Stimulated activated CD4-positive, alpha-beta T cell treated with anti-CD3 and anti-CD28 coated beads, TNF-alpha, amount 100 ng/mL, for 48 hours (primary cell): ENCODE data around the gene TMEM135.
"Not testable (repeated sequence)": the region's sequence is repeated elsewhere in the genome, so short reads cannot be mapped to it uniquely, and the experiment has no call there.

Experiments
- DNase-seq, 3 donors: peaks; one replicate each; pipeline ENCODE4 v3.0.0-alpha.2; 2020; ENCODE audit warnings: low read depth in 3 of 3

The TMEM135 gene

DNA sequence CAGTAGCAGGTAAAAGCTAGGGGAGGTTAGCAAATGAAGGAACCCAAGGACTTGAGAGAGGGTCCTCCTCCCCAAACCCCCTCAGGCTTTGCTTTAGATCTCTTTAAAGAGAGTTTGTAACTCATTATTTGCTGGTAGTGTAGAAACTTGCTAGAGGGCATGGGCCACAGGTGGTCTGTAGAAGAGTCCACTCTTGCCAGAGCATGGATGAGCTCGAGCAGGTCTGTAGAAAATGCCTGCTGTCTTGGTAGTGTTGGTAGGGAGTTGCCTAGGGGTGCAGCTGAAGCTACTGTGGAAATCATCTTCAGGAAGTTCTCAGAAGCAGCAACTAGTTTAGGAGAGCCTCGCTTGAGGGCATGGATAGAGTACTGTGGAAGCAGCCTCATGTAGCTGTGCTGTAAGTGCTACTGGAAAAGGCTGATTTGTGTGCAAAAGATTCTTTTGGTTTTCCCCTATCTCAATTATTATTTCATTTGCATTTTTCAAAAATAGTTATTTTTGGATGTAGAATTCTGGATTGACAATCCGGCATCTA, 104.3 kb downstream of the TMEM135 start:
- no peak for DNase-seq

DNA sequence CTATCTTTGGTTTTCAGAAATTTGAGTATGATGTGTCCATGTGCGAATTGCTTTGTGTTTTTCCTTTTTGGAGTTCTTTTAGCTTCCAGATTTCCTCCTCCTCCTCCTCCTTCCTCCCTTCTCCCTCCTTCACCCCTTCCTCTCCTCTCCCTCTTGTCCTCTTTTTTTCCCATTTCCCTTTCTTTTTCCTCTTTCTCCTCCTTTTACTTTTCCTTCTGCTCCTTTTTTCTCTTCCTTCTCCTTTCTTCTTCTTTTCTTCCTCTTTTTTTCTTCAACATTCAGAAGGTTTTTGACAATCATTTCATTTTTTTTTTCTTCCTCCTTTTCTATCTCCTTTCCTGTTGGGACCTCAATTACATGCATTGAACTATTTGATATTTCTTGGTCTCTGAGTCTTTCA, 104.9 kb downstream of the TMEM135 start:
- DNase-seq: no peak

DNA sequence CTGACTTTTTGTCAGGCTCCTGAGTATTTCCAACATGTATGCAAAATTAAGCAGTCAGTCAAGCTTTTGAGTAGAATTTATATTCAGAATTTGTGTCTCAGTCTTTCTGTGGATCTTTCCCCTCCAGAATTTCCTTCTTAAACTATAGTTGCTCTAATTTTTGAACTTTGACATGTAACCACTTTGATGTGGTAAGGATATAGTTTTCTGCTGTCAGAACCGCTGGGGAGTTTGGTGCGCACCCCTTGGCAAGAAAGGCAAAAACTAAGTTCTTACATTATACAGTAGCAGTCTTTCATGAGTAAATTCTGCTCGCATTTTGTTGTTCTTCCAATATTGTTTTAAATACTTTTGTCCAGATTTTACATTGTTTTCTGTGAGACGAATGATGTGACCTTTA, 105.9 kb downstream of the TMEM135 start:
- DNase-seq: no peak

DNA sequence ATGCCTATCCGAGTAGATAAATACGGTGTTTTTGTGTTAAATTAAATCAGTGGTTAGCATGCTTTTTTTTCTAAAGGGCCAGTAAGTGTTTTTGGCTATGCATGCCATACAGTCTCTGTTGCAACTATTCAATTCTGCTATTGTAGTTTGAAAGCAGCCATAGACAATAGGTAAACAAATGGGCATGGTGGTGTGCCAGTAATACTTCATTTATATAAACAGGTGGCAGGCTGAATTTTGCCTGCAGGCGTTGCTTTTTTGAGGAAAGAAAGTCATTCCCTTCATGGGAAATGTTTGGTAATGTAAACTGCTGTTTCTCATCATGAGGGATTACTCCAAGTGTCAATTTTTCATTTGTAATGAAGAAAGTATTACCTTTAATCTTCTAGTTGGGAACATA, 106.5 kb downstream of the TMEM135 start:
- no peak for DNase-seq

DNA sequence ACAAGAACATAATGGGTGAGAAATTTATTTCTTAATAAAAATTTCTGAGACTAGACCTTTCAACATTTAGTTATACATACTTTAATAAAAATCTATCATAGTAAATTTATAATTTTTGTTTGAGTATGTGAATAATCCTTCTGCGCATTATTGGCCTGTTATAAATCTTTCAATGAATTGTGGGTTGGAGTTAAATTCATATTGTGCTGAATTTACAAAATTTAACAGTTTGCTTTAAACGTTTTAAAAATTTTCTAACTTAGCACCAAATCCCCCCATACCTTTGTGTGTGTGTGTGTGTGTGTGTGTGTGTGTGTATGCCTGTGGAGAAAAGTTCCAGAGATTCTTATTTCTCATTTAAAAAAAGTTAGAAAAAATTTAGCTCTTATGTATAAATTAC, 111.0 kb downstream of the TMEM135 start:
- no peak for DNase-seq

DNA sequence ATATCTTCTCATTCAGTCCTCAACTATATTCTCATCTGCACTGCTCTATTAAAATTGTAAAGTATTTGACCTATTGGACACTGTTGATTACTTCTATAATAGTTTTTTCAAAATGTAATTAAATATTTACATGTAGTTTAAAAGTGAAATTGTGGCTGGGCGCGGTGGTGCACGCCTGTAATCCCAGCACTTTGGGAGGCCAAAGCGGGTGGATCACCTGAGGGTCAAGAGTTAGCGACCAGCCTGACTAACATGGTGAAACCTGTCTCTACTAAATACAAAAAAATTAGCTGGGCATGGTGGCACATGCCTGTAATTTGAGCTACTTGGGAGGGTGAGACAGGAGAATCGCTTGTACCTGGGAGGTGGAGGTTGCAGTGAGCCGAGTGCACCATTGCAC, 112.0 kb downstream of the TMEM135 start:
- DNase-seq: not testable (repeated sequence)

DNA sequence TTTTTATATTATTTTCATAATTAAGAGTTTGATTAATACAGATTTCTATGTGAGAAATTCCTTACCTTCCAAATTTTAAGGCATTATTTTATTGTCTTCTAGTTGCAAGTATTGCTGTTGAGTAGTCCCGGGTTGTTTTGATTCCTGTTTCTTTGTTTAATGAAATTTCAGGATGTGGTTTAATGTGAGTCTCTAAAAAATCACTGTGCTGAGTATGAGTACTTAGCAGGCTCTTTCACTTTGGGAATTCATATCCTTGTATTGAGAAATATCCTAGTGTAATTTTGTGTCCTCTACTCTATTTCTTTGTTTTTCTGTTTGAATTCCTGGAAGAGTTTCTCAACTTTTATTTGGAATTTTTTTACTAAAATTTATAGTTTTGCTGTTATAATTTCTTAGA, 113.2 kb downstream of the TMEM135 start:
- no peak for DNase-seq

DNA sequence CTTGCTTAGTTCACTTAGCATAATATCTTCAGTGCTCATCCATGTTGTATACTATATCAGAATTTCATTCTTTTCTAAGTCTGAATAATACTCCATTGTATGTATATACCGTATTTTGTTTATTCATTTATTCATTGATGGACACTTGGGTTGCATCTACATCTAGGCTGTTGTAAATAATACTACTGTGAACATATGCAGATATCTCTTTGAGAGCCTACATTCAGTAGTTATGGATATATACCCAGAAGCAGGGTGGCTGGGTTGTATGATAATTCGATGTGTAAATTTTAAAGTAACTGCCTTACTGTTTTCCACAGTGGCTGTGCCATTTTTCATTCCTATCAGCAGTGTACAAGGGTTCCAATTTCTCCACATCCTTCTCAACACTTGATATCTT, 116.5 kb downstream of the TMEM135 start:
- no peak for DNase-seq

DNA sequence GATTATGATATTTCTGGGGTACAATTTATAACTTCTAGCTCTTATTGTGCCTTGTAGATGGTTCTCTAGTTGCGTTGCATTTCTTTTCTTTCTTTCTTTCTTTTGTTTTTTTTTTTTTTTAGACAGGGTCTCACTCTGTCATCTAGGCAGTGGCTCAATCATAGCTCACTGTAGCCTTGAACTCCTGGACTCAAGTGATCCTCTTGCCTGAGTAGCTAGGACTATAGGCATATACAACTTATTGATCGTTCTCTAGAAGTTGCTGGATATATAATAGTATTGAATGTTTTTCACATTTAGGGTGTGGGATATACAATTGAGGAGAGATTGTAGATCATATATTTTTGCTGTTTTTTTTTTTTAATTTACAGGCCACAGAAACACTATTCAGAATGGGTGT, 119.2 kb downstream of the TMEM135 start:
- DNase-seq: no peak

DNA sequence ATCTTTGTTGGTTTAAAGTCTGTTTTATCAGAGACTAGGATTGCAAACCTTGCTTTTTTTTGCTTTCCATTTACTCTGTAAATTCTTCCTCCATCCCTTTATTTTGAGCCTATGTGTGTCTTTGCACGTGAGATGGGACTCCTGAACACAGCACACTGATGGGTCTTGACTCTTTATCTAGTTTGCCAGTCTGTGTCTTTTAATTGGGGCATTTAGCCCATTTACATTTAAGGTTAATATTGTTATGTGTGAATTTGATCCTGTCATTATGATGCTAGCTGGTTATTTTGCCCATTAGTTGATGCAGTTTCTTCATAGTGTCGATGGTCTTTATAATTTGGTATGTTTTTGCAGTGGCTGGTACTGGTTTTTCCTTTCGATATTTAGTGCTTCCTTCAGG, 131.3 kb downstream of the TMEM135 start:
- not testable (repeated sequence) for DNase-seq

DNA sequence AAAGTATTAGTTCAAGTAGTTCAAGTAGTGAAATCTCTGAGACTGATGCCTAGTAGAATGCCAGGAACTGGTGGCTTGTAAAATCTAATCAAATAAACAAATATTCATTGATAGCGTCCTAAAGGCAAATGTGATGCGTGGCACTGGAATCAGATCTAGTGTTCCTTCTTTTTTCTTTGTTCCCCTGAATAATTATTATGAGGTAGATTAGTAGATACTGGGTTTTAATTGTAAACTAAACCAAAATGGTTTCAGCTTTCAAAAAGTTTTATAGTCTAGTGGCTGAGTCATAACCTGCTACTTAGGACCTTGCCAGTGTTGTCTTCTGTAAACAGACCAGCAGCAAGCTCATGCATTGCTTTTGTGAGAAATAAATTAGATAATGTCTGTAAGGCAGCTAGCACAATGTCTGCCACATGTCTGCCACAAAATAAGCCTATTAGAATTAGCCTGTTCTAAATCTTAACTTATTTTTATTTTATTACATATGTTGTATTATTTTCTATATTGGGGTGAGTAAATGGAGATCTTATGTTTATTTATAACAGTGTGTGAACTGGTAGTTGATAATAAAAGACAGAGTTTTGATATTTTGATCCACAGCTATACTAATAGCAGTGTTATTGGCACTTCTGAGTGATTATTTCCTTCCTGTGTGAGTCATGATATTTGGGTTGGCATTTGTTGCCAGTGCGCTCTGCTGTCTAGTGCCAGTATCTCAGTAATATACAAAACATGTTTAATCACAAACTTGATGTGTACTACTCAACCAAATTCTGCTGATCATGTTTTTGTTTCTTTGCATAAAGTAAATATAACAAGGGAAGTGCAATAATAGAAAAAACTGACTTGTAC, 135.7 kb downstream of the TMEM135 start:
- no peak for DNase-seq

DNA sequence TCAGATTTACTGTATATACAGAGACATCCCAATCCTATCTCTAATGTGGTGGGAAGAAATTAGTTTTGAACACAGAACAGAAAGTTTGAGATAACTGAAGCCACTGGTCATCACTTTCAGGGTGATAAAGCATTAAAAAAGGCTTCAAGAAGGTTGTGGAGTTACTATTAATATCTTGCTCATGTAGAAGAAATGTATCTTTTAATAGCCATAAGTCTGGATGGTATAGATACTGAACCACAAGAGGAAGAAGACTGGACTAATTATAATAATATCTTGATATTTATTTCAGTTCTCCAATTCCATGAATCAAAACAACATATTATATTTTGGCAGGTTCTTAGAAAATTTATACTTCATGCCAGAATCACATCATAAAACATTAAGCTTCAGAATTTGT, 137.1 kb downstream of the TMEM135 start:
- no peak for DNase-seq

DNA sequence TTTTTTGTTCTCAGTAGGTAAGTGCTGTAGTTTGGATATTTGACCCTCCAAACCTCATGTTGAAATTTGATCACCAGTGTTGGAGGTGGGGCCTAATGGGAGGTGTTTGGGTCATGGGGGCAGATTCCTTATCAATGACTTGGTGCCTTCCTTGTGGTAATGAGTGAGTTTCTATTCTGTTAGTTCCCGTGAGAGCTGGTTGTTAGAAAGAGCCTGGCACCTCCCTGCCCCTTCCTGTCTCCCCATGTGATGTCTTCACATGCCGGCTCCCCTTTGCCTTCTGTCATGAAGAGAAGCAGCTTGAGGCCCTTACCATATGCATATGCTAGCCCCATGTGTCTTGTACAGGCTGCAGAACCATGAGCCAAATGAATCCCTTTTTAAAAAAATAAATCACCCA, 138.3 kb downstream of the TMEM135 start:
- no peak for DNase-seq

DNA sequence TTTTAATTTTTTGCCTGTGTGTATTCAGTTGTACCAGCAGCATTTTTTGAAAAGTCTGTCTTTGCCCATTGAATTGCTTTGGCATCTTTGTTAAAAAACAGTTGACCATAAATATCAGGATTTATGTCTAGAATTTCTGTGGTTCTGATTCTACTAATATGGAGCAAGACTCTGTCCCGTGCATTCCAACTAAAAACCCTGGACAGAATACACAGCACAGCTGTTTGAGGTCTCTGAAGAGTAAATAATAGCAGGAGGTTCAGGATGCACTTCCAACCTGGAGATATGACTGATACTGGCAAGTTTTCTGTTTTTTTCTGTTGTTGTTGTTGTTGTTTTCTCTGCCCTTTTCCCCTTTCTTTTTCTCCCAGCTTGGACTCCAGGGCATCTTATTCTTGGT, 141.9 kb downstream of the TMEM135 start:
- DNase-seq: no peak

DNA sequence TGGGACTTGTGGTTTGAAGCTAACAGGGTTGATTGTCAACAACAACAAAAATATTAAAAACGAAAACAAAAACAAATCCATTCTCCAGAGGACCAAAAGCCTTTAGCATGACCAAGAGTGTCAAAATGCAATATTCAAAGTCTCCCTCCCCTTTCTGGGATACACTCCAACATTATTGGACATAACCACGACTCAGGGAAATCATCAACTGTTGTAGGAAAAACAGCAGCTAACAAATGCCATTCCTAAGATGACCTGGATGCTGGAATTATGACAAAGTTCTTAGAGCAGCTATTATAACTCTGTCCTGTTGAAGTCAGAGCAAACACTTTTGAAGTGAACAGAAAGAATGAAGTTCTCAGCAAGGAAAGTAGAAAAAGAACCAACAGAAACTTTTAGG, 143.0 kb downstream of the TMEM135 start:
- no peak for DNase-seq

DNA sequence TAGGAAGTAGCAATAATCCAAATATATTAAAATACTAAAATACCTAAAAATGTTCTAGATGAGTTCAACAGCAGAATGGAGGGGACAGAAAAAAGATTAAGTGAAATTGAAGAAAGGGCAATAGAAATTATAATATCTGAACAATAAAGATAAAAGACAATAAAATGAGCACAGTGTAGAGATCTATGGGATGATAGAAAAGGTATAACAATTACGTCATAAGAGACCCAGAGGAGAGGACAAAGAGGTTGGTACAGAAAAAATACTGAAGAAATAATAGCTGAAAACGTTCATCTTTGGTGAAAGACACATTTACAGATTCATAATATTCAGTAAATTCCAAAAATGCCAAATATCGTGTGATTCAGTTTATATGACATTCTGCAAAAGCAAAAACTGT, 143.4 kb downstream of the TMEM135 start:
- no peak for DNase-seq

DNA sequence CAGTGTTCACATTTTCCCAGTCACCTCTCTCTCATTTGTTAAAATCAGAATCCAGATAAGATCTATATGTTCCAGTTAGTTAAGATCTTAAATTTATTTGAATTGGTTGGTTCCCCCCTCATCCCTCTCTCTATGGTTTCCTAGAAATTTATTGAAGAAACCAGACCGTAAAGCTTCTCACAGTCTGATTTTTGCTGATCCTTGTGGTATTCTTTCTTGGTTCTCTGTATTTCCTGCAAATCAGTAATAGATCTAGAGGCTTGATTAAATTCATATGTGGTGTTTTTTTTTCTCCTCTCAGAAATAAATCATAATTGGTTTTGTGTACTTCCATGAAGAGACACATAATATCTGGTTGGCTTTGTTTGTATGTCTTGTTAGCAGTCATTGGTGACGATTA, 147.5 kb downstream of the TMEM135 start:
- DNase-seq: no peak

DNA sequence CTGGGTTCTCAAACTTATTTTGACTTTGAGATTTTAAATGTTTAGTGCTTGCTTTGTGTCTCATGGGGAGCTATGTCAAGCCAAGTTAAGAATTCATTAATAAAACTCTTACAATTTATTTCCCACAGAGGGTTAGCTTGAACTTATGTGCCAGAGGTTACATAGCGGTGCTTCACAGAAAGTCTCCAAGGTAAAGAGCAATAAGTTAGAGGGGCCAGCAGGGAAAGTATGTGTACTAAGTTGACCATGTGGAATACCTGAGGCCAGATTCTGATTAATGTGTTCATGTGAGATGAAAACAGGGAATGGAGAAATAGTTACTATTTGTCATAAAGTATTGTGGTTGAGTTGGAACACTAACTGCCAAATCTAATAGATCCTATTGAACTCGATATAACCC, 149.3 kb downstream of the TMEM135 start:
- DNase-seq: no peak

DNA sequence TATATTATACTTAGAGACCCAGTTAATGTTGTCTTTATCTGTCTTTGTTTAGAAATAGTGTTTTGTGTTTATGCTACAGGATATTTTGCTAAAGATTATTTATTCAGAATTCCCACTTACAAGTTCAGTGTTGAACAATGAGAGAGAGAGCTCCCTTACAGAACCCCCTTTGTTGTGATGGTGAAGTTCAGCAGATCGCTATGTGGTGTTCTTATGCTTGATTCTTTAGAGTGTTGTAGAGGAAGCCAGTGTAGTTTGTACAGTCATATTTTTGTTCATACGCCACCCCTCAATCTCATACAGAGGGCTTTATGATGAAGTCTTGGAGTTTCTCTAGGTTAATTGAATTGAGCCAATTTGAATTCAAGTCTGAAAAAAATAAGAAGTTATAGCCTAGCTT, 150.2 kb downstream of the TMEM135 start:
- DNase-seq: no peak

DNA sequence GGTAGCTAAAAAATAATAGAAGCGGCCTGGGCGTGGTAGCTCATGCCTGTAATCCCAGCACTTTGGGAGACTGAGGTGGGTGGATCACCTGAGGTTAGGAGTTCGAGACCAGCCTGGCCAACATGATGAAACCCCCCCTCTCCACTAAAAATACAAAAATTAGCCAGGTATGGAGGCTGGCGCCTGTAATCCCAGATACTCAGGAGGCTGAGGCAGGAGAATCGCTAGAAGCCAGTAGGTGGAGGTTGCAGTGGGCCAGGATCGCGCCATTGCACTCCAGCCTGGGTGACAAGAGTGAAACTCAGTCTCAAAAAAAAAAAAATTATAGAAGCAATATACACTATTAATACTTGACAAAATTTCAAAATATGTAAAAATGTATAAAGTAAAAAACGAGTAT, 150.7 kb downstream of the TMEM135 start:
- DNase-seq: not testable (repeated sequence)

DNA sequence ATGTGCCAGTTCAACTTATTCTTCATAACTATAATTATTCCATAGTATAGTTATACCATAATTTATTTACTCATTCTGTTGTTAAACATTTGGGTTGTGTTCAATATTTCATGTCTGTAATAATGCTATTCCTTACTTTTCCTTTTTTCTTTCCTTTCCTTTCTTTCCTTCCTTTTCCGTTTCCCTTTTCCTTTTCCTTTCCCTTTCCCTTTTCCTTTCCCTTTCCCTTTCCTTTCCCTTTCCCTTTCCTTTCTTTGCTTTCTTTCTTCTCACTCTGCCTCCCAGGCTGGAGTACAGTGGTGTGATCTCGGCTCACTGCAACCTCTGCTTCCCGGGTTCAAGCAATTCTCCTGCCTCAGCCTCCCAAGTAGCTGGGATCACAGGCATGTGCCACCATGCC, 151.2 kb downstream of the TMEM135 start:
- not testable (repeated sequence) for DNase-seq

DNA sequence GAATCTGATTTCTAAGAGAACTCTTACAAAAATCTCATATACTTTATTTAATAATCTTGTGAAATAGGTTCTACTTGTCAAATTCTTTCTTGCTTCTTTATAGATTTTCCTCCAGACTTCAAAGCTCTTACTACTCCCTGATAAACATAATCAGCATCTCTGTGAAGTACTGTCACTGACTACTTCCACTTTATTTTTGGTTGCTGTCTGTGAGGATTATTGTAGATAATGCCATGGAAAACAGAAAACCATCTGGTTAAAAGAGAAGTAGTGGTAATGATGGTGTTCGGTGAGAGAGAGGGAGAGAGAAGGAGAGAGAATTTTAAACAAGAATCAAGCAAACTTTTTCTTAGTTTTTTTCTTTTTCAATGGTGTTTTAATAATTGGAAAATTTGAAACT, 152.3 kb downstream of the TMEM135 start:
- DNase-seq: no peak

DNA sequence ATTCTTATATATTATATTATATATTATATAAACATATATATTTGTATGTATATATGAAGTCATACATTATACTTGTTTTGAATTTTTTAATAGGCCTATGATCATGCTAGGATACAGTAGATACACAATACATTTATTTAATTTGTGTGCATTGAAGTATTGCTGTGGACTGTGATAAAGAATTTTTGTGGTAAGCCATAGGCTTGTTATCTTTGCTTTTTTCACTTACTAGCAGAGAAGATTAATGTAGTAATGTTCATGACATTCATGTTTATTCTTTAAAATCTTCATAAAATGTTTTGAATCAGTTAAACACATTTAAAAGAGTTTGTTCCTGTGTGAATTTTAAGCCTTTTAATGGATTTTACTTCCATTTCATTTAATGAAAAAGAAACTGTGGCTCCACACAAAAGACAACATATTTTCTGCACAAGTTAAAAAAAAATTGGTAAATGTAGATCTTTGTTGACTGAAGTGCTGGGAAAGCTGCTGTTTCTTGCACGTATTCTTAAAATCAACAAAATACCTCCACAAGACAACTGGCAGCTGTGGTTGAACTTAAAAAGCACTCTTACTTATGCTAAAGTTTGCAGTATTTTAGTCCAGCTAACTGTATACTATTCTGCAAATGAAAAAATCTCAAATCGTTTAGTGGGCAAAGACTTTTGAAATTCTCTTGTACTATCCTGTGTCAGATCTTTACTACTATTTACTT, 156.2 kb downstream of the TMEM135 start:
- DNase-seq: no peak
